ENCODE measurements around the gene MYH9. TPM values are rescaled to one million over a fixed set of nuclear protein-coding genes. Genes with fewer than 3 reads are reported as not detected.

Gene MYH9
- polyA plus RNA-seq, 1 of the 3 experiments (the other 2 are of a cell fraction): 303 TPM

DNA sequence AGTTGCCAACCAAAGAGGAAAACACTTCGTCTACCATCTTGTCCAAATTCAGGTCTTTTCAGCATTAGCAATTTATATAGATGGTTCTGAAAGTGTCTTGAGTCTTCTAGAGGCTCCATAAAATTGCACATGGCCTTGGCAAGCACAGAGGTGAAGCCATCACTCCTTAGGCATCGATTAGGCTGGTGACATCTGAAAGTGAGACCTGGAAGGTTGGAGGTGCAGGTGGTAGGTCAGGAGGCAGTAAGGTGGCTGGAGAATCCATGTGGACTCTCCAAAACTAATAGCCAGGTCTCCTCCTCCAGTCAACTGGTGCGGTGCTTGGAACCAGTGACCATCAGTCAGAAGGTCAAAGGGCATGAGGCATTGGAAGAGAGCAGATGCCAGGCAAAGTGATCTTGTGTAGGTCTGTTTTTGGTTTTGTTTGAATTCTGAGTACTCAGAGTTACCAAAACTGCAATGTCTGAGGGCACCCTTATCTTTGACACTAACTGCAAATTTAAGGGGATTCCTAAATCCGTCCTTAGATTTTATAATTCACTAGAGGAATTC lies 141.9 kb downstream of the MYH9 start:
- DNase-seq: no peak

More for the DNA sequence above, 141.9 kb downstream of the MYH9 start:
- H4K20me1 ChIP-seq (ENCODE audit: insufficient read depth): no peaks in the 10 kb centered on the region
- H3F3A ChIP-seq (replicated peaks; ENCODE audit: insufficient read depth): no peaks in the 10 kb centered on the region
- 61% methylated on average over 4 of the region's 4 CpGs for WGBS (ENCODE audit: low lambda C conversion rate)
- TF ChIP-seq YY1 (IDR thresholded peaks at IDR 0.05; ENCODE audit: low read depth) (no peak), EZH2phosphoT487 (IDR thresholded peaks at IDR 0.05; ENCODE audit: borderline replicate concordance, low read depth) (no peak), FOSL2 (IDR thresholded peaks at IDR 0.05; ENCODE audit: borderline replicate concordance, low read depth) (no peak), MXI1 (IDR thresholded peaks at IDR 0.05; ENCODE audit: low read depth, low read length) (no peak), FOXJ3 (CRISPR knock-in tag; IDR thresholded peaks at IDR 0.05) (no peak), MEF2A (IDR thresholded peaks at IDR 0.05; ENCODE audit: borderline replicate concordance, low read depth) (no peak), RCOR1 (IDR thresholded peaks at IDR 0.05; ENCODE audit: low read length) (no peak), TCF12 (IDR thresholded peaks at IDR 0.05) (no peak), CHD2 (IDR thresholded peaks at IDR 0.05; ENCODE audit: low read length, partially characterized antibody) (no peak), NFIC (IDR thresholded peaks at IDR 0.05; ENCODE audit: borderline replicate concordance) (no peak), FOXM1 (IDR thresholded peaks at IDR 0.05; ENCODE audit: low read depth) (no peak)
- TF ChIP-seq, protein P1, sequence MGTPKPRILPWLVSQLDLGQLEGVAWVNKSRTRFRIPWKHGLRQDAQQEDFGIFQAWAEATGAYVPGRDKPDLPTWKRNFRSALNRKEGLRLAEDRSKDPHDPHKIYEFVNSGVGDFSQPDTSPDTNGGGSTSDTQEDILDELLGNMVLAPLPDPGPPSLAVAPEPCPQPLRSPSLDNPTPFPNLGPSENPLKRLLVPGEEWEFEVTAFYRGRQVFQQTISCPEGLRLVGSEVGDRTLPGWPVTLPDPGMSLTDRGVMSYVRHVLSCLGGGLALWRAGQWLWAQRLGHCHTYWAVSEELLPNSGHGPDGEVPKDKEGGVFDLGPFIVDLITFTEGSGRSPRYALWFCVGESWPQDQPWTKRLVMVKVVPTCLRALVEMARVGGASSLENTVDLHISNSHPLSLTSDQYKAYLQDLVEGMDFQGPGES (IDR thresholded peaks at IDR 0.05; ENCODE audit: low read depth, low read length): no peak
- TF ChIP-seq, protein P2, sequence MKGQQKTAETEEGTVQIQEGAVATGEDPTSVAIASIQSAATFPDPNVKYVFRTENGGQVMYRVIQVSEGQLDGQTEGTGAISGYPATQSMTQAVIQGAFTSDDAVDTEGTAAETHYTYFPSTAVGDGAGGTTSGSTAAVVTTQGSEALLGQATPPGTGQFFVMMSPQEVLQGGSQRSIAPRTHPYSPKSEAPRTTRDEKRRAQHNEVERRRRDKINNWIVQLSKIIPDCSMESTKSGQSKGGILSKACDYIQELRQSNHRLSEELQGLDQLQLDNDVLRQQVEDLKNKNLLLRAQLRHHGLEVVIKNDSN (IDR thresholded peaks at IDR 0.05; ENCODE audit: borderline replicate concordance, low read depth): no peak
- TF ChIP-seq, protein P3, sequence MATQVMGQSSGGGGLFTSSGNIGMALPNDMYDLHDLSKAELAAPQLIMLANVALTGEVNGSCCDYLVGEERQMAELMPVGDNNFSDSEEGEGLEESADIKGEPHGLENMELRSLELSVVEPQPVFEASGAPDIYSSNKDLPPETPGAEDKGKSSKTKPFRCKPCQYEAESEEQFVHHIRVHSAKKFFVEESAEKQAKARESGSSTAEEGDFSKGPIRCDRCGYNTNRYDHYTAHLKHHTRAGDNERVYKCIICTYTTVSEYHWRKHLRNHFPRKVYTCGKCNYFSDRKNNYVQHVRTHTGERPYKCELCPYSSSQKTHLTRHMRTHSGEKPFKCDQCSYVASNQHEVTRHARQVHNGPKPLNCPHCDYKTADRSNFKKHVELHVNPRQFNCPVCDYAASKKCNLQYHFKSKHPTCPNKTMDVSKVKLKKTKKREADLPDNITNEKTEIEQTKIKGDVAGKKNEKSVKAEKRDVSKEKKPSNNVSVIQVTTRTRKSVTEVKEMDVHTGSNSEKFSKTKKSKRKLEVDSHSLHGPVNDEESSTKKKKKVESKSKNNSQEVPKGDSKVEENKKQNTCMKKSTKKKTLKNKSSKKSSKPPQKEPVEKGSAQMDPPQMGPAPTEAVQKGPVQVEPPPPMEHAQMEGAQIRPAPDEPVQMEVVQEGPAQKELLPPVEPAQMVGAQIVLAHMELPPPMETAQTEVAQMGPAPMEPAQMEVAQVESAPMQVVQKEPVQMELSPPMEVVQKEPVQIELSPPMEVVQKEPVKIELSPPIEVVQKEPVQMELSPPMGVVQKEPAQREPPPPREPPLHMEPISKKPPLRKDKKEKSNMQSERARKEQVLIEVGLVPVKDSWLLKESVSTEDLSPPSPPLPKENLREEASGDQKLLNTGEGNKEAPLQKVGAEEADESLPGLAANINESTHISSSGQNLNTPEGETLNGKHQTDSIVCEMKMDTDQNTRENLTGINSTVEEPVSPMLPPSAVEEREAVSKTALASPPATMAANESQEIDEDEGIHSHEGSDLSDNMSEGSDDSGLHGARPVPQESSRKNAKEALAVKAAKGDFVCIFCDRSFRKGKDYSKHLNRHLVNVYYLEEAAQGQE (IDR thresholded peaks at IDR 0.05; ENCODE audit: low read depth, low read length): no peak
- TF ChIP-seq, protein P4, sequence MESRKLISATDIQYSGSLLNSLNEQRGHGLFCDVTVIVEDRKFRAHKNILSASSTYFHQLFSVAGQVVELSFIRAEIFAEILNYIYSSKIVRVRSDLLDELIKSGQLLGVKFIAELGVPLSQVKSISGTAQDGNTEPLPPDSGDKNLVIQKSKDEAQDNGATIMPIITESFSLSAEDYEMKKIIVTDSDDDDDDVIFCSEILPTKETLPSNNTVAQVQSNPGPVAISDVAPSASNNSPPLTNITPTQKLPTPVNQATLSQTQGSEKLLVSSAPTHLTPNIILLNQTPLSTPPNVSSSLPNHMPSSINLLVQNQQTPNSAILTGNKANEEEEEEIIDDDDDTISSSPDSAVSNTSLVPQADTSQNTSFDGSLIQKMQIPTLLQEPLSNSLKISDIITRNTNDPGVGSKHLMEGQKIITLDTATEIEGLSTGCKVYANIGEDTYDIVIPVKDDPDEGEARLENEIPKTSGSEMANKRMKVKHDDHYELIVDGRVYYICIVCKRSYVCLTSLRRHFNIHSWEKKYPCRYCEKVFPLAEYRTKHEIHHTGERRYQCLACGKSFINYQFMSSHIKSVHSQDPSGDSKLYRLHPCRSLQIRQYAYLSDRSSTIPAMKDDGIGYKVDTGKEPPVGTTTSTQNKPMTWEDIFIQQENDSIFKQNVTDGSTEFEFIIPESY (IDR thresholded peaks at IDR 0.05; ENCODE audit: borderline replicate concordance, low read depth): no peak
- H3K4me3 ChIP-seq (ENCODE audit: low read depth in 2 of 2, low read length in 1 of 2): no peak overlapping the region
- no peak overlapping the region for H3K9ac ChIP-seq
- H3K27ac ChIP-seq (ENCODE audit: low read depth in 2 of 2, low read length in 1 of 2): no peak overlapping the region
- POLR2A ChIA-PET: no interaction called here
- H3K9me2 ChIP-seq: no peaks in the 10 kb centered on the region
- no peak overlapping the region for H2AFZ ChIP-seq (ENCODE audit: low read depth)
- H3K36me3 ChIP-seq (replicated peaks in 1 of 2; ENCODE audit: control insufficient read depth in 1 of 2, insufficient read depth in 2 of 2, low read length in 1 of 2): no peaks in the 10 kb centered on the region
- H3K4me2 ChIP-seq: no peak overlapping the region
- no peaks in the 10 kb centered on the region for H3K27me3 ChIP-seq (ENCODE audit: insufficient read depth)
- no peaks in the 10 kb centered on the region; a peak in 1 of 4 replicates for H3K4me1 ChIP-seq (ENCODE audit: control insufficient read depth in 1 of 2, insufficient read depth in 2 of 2, low read depth in 1 of 2, low read length in 1 of 2)
- no peaks in the 10 kb centered on the region for H3K9me3 ChIP-seq
- H3K79me2 ChIP-seq (ENCODE audit: insufficient read depth): no peaks in the 10 kb centered on the region
- CTCF ChIA-PET: no interaction called here

Measured in SK-N-SH (cell line).